ENCODE data around the gene SMG1. TPM values are rescaled to one million over a fixed set of nuclear protein-coding genes. Genes with fewer than 3 reads are reported as not detected.
"Not testable (repeated sequence)": the region's sequence is repeated elsewhere in the genome, so short reads cannot be mapped to it uniquely, and the experiment has no call there.

The SMG1 gene
- total RNA-seq, 1 experiment from 2014 or later, result 32.9 TPM

- no peak for DNase-seq (ENCODE audit: low spot score)
These were observed 7.3 kb upstream of the SMG1 start for GRCh38 chr16:18933501-18933900.

GRCh38 chr16:18932243-18932987, 6.2 kb upstream of the SMG1 start:
- DNase-seq (ENCODE audit: low spot score), result peak; percentile 72

GRCh38 chr16:18931756-18932155, 5.5 kb upstream of the SMG1 start:
- no peak for DNase-seq (ENCODE audit: low spot score)

DNA sequence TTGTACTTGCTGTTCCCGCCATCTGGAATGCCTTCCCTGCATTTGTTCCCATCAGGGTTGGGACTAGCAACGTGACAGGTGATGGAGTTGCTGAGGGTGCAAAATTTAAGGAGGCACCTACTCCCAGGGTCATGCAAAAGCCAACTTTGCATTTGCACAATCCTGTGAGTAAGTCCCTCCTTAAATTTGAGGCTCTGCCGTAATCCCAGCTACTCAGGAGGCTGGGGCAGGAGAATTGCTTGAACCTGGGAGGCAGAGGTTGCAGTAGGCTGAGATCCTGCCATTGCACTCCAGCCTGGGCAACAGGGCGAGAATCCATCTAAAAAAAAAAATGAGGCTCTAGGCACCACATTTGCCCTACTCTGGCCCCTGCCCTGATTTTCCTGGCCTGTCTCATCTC, 3.9 kb upstream of the SMG1 start:
- DNase-seq (ENCODE audit: low spot score), result not testable (repeated sequence)

- not testable (repeated sequence) for DNase-seq (ENCODE audit: low spot score)
These were observed 1.9 kb upstream of the SMG1 start for GRCh38 chr16:18928073-18928472.

DNA sequence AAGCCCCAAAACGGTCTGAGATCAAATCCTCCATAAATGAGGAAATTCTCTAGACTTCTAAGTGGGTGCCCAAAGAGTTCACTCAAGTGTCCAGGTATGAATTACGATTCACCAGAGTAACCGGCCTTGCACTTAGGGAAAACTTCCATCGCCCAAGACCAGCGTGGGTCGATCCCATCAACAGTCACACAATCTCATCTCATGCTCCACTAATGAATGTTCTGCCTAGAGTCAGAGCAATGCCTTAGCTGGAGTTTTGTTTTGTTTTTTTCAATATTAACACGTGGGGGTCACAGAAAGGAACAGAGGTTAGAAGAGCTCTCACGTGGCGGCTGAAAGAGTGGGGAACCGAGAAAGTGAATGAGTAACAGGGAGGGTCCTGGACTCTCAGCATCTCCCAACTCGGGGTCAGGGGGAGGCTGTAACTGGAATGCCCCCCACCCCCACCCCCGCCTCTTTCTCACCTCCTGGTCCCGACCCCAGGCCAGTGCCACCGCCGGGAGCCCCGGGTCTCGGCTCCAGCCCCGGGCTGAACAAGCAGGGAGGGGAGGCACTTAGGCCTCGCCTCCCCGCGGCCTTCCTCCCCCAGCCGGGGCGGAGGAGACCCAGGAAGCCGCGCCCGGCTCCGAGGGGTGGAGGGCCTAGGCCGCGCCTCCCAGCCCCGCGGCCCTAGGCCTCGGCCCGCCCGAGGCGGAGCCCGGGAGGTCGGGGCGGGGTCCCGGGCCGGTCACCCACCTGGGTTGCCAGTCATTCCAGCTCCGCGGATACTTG, 808 bp downstream of the SMG1 start:
- DNase-seq (ENCODE audit: low spot score), result peak; percentile 41

- DNase-seq (ENCODE audit: low spot score), result not testable (repeated sequence)
These were observed 2.3 kb downstream of the SMG1 start for GRCh38 chr16:18923935-18924334.

DNA sequence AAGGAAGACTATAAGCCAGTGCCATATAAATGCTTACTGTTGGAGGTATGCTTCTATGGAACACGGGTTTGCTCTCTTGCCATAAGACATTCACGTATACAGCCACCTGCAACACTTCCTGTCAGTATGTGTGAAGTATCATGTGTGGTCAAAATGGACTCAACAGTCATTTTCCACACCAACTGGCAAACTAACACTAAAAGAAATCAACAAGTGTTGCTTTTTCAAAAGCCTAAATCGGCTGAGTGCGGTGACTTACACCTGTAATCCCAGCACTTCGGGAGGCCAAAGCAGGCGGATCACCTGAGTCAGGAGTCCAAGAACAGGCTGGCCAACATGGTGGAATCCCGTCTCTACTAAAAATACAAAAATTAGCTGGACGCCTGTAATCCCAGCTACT, 3.1 kb downstream of the SMG1 start:
- not testable (repeated sequence) for DNase-seq (ENCODE audit: low spot score)

DNA sequence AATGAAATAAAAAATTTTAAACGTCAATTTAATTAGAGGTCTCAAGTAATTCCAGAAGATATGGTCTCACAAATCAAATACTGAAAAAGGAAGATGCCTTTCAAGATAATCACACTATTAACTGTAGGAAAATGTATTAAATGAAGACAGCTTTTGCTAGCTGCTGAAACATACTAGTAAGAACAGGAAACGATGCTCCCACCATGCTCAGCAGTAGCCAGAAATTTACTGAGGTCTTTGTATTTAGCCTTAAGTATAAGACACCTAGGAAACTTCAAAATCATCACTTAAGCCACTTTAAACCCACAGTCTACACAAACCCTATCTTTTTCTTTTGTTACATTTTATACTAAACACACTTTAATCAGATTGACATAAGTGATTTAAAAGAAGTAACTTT, 16.6 kb downstream of the SMG1 start:
- DNase-seq (ENCODE audit: low spot score), result not testable (repeated sequence)

- DNase-seq (ENCODE audit: low spot score), result not testable (repeated sequence)
These were observed 17.5 kb downstream of the SMG1 start for GRCh38 chr16:18908716-18909115.

DNA sequence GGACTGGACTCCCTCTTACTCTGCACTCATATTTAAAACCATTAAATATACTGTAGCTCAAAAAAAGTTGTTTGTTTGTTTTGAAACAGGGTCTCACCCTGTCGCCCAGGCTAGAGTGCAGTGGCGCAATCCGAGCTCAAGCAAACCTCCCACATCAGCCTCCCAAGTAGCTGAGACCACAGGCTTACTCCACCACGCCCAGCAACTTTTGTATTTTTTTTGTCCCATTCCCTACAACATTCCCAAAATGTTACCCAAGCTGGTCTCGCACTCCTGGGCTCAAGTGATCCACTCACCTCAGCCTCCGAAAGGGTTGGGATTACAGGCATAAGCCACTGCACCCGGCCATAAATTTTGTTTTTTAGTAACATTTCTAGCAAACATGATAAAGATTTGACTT, 23.4 kb downstream of the SMG1 start:
- DNase-seq (ENCODE audit: low spot score), result not testable (repeated sequence)

GRCh38 chr16:18902044-18902443, 24.2 kb downstream of the SMG1 start:
- not testable (repeated sequence) for DNase-seq (ENCODE audit: low spot score)

DNA sequence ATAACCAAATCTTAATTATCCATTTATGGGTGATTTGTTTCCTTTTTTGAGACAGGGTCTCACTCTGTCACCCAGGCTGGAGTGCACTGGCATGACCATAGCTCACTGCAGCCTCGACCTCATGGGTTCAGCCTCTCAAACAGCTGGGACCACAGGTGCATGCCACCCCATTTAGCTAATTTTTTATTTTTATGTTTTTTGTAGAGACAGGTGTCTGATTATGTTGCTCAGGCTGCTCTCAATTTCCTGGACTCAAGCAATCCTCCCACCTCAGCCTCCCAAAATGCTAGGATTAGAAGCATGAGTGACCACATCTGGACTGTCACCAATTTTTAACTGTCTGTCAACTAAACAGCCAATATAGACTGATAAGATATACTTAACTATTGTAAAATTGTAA, 25.0 kb downstream of the SMG1 start:
- not testable (repeated sequence) for DNase-seq (ENCODE audit: low spot score)

GRCh38 chr16:18884456-18884855, 41.8 kb downstream of the SMG1 start:
- not testable (repeated sequence) for DNase-seq (ENCODE audit: low spot score)

DNA sequence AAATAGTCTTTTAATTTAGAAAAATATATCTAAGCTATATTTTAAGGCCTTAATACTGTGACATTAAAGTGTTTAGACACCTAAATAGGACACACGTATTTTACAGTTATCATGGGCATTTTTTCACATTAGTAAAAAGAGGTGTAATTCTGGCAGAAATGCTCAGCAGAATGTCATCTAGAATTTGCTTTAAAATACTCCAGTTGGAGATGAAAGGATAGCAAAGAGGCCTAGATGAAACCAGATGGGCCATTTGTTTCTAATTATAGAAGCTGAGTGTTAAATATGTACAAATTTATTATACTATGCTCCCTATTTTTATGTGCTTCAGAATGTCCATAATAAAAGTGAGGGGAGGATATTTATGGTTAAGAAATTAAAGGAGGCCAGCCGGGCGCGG, 48.5 kb downstream of the SMG1 start:
- not testable (repeated sequence) for DNase-seq (ENCODE audit: low spot score)

DNA sequence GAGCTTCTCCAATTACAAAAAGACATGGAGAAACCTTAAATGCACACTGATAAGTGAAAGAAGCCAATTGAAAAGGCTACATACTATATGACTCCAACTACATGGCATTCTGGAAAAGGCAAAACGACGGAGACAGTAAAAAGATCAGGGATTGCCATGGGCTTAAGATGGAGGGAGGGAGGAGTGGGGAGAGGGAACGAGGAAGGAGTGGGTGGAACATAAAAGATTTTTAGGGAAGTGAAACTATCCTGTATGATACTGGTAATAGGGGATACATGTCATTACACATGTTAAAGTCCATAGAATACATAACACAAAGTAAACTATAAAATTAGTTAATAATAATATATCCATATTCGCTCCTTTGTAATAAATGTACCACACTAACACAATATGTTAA, 48.9 kb downstream of the SMG1 start:
- not testable (repeated sequence) for DNase-seq (ENCODE audit: low spot score)

- DNase-seq (ENCODE audit: low spot score), result not testable (repeated sequence)
These were observed 49.9 kb downstream of the SMG1 start for GRCh38 chr16:18876301-18876700.

- not testable (repeated sequence) for DNase-seq (ENCODE audit: low spot score)
These were observed 57.0 kb downstream of the SMG1 start for GRCh38 chr16:18869043-18869771.

GRCh38 chr16:18866277-18866823, 59.9 kb downstream of the SMG1 start:
- peak; percentile 45 for DNase-seq (ENCODE audit: low spot score)

DNA sequence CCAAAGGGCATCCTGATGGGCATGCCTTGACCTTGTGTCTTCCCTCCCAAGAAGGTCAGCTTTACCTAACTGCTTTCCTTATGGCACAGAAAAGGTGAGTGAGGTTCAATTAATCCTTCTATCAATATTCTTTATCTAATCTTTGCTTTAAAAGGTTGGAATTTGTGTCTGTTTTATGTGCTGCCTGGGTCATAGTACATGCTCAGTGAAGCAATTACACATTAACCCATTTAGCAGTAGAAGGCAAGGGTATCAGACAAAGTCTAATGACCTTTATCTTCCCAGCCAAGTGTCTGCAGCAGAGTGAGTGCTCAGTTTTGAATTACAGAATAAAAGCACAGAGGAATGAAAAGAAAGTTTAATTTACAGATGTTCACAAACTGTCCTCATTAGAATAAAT, 63.3 kb downstream of the SMG1 start:
- DNase-seq (ENCODE audit: low spot score), result not testable (repeated sequence)

- DNase-seq (ENCODE audit: low spot score), result no peak
These were observed 71.0 kb downstream of the SMG1 start for GRCh38 chr16:18855196-18855595.

GRCh38 chr16:18853694-18854093, 72.5 kb downstream of the SMG1 start:
- no peak for DNase-seq (ENCODE audit: low spot score)

Measured in A172 (cell line).